Ecto neural progenitor cell (in vitro differentiated cells): ENCODE results near the gene SLC1A7.

ENCODE experiments used
- DNase-seq: peaks from one replicate; pipeline ENCODE4 v3.0.0-alpha.2; 2018; ENCODE audit warnings: low spot score

SLC1A7 gene

DNA sequence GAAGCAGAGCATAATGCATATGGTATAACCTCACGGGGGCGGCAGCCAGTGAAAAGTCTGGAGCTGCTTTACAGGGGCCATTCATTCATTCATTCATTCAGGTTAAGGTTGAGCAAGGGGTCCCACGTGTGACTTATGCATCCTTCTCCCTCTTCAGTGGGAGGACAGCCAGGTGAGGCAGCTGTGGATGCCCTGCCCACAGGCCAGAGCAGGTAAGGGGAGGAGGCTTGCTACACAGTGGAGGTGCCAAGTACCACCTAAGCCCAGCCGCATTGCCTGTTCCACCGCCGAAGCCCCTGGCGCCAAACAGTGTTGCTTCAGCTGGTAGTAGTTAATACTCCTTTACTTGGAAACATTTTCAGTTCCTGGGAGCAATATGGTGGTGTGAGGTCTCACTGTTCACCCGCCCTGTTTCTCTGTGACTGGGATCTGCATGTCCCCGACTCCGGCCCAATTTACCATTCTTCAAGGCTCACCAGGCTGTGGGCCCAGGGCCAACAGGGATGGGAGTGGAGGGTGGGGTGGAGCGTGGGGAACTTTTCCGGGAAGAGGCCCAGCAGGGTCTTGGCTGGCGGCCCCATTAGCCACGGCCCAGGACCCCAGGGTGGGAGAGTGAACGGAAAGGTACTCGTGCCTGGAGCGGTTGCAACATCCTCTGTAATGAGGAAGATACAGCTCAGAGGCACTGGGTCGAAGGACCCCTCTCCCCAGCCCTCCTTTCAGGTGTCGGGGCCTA lies 81.1 kb downstream of the SLC1A7 start:
- DNase-seq, result no peak

DNA sequence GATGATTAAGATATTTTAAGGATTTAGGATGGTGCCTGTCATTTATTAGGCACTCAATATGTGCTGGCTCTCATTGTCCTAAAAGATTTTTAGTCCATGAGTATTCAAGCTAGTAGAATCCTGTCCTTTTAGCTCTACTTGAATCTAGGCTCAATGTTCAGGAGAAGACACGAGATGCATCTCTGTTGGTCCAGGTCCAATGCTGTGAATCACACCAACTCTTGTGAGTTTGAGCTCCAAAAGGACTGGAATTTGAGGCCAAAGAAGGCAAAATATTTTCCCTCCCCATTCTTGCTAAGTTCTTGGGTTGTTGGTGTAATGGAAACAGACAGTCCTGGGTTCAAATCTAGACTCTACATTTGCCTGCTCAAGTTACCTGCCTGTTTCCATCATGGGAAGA lies 81.9 kb downstream of the SLC1A7 start:
- DNase-seq, result no peak

DNA sequence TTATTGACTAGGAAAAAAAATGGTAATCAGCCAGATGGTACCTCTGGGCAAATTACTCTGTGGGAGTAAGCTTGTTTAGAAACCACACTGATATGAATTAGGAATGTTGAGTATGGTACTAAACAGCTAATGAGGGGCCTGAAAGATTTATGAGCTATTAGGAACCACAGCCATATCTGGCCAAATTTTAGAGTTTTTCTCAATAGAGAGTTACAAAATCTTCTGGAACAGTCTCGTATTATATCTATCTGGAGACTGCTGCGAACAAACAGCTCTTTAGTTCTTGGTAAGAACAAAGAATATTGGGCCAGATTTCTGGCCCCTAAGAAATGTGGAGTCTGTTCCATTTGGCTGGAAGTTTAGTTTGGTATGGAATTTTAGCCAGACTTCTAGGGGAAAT lies 85.3 kb downstream of the SLC1A7 start:
- DNase-seq, result no peak

DNA sequence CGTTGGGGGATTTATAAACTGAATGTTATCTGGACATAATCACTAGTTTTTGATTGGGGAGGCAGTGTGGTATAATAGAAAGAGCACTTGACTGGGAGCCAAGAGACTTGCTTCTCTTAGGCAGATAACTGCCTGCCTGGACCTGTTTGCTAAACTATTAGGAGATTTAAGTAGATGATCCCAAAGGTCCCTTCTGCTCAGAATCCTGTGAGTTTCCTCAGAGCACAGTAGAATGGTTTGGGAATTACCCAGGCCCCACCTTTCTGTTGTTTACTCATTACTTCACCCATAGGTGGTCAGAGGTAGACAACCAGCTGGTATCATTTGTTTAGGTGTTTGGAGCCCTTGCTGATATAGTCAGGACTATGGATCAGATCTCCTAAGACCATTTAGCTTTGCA lies 90.8 kb downstream of the SLC1A7 start:
- DNase-seq, result no peak

DNA sequence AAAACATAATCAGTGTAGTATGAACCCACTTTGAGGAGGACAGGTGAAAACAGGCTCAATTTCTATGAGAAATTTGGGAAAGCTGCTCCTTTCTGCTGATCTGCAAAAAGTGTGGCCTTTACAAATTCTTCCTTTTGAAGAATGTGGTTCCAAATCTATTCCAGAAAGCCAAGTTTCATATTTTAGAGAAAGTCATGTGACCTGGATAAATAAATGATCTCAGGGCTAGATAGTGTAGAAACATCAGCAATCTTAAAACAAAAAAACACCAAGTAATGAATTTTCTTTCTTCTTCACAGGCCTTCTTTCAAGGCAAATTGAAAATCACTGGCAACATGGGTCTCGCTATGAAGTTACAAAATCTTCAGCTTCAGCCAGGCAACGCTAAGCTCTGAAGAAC lies 92.1 kb downstream of the SLC1A7 start:
- DNase-seq, result no peak

DNA sequence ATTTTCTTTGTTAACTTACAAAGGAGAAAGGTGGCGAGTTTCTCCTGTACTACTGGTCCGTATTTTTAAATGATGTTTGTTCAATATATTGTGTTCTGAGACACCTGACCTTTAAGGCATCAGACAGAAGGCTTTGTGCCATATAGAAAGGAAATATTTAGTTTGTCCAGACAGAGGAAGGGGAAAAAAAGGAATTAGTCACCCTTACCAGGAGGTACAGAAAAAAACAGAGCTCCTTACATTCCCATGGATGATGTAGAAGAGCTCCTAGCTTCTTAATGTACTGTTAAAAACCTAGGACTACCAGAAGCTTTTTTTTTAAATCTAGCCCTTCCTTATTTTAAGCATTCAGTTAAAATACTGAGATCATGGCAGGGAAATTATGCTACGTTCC lies 92.9 kb downstream of the SLC1A7 start:
- no peak for DNase-seq

DNA sequence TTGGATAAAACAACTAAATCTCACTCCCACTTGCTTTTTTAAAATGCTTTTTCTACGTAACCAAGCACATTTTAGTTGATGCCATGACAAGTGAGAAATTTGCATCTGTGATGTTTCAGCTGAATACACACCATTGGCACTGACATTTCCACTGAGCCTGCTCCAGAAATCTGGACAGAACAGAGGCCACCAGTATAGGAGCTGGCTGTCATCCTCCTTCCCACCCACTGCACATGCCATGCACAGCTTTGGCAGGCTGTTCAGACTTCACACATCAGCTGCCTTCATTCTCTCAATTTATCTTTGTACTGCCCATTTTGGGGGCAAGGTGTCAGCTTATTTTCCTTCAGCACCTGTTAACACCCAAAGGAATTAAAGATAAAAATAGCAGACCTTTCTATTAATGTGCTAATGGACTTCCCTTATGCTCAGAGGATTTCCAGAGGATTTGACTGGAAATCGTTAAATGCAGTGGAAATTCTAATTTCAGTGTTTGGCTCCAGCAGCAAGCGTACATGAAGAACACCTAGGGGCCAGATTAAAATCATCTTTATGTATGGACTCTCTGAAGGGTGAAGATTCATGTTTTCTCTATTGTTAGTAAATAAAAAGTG lies 93.4 kb downstream of the SLC1A7 start:
- DNase-seq, result no peak

DNA sequence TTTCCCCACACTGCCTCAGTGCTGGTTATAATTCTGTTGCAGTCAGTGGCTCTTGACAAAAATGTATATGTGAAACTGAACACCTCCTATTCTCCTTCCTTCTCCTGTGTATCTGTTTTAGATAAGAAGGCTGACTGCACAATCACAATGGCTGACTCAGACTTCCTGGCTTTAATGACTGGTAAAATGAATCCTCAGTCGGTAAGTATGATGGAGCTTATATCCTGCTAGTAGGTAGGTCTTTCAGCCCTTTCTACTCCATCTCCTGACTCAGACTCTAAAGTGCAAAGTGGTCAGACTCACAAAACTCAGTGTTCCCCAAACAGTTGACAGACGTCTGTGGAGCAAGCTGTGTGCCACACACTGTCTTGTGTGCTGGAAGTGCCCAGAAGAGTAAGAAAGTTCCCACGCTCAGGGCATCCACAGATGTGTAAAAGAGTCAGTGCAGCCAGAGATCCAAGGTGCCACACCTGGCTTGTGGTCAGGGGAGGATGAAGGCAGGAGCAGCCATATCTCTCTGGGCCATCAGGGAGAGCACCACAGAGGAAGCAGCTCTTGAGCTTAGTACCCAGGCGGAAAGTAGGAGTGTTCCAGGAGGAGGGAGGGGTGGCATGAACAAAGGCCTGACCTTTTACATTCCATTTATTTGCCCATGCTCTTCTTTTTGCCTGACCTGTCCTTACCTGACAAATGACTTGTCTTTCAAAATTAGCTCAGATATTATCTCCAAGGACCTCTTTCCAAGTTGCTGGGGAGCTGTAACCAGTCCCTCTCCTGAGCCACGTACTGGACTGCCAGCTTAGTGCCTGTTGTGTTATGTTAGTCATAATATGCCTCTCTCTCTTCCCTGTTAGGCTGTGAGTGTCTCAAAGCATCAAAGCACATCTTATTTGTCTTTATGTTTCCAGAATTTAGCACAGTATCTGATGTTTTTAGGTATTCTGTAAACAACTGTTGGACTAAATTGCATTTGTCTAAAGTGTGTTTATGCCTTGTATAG lies 94.4 kb downstream of the SLC1A7 start:
- DNase-seq, result no peak

DNA sequence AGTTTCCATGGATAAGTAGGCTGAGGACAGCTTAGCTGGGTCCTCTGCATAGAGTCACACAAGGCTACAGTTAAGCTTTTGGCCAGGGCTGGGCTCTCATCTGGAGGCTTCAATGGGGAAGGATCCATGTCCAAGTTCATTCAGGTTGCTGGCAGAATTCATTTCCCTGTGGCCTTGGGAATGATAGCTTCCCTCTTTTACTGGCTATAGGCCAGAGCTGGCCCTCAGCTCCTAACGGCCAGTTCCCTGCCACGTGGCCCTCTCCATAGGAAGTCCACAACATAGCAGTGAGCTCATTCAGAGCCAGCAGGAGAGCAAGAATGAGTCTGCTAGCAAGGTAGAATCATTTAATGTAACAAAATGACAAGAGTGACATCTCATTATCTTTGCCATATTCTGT lies 95.5 kb downstream of the SLC1A7 start:
- no peak for DNase-seq

DNA sequence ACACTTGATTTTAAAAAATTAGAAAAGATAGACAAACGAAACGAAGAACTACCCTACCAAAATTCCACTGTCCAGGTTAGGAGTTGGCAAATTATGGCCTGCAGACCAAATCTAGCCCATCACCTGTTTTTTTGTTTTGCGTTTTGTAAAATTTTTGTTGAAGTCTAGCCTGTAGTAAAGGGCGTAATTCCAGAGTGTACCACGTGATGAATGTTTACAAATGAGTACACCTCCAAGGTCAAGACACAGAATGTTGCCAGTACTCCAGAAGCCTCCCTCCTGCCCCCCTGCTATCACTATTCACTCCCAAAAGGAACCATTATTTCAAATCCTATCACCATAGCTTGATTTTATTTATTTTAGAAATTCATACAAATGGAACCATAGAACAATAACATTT lies 97.5 kb downstream of the SLC1A7 start:
- DNase-seq, result no peak

DNA sequence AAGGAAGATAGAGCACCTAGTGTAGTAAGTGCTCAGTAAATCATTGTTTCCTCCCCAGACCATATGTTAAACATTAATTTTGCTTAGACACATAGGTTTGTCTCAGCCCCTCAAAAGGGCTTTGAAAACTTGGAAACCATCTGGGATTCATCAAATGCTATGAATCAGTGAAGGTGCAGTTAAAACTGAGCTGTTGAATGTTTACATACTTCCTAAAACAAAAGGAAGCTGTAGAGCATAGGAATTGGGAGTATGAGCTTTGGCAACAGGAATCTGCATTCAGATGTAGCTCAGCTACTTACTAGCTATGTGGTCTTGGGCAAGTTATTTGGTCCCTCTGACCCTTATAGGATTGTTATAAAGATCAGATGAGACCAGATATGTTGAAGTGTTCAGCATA lies 99.2 kb downstream of the SLC1A7 start:
- no peak for DNase-seq

DNA sequence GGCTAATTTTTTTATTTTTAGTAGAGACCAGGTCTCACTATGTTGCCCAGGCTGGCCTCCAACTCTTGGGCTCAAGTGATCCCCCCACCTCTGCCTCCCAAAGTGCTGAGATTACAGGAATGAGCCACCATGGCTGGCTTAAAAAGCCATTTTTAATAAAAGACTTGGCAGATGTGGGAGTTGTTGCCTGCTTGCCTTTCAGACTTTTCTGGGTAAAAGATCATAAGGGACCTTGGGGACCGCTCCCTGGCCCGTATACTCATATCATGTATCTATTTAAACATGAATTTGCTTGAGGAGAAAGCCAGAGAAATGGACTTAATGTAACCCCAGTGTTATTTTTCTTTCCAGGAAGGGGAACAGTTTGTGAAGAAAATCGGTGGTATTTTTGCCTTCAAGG lies 103.9 kb downstream of the SLC1A7 start:
- no peak for DNase-seq
